Right atrium auricular region (tissue), 2 donors: ENCODE measurements around the gene TMEM255A. TPM values are rescaled to one million over a fixed set of nuclear protein-coding genes. Genes with fewer than 3 reads are reported as not detected.

ENCODE experiments used
- DNase-seq: peaks from one replicate; pipeline ENCODE4 v3.0.0-alpha.2; 2019; ENCODE audit warnings: low spot score
- H3K27ac ChIP-seq, 2 donors: fragments of 200-600 bp; sonication (generic); 1 replicate in 1 of 2; 2 replicates in 1 of 2; pipeline ENCODE4 v1.5.1; 2016 to 2019
- H3K27me3 ChIP-seq, 2 donors: fragments of 200-600 bp; sonication (generic); one replicate each; pipeline versions ENCODE4 v1.5.1 to v1.6.0; 2017 to 2019
- H3K36me3 ChIP-seq: fragments of 200-600 bp; sonication (generic); one replicate; pipeline ENCODE4 v1.5.1; 2016
- H3K4me1 ChIP-seq, 2 donors: fragments of 200-600 bp; sonication (generic); one replicate each; pipeline versions ENCODE4 v1.5.1 to v1.6.0; 2017 to 2019
- H3K4me3 ChIP-seq, 2 donors: fragments of 200-600 bp; sonication (generic); 1 replicate in 1 of 2; 2 replicates in 1 of 2; pipeline ENCODE4 v1.5.1; 2017 to 2019; ENCODE audit warnings: mild to moderate bottlenecking in 1 of 2, moderate library complexity in 1 of 2
- H3K9me3 ChIP-seq, 2 donors: fragments of 200-600 bp; sonication (generic); one replicate each; pipeline ENCODE4 v1.5.1; 2019
- CTCF ChIP-seq, 2 donors: fragments of 200-600 bp; sonication (generic); IDR thresholded peaks; one replicate each; pipeline ENCODE4 v1.5.1; 2019; ENCODE audit warnings: antibody characterized with exemption in 2 of 2
- total RNA-seq, 2 donors: library from RNA; depleted of rRNA; stranded (reverse); fragments of >200 nt; gene quantifications; one replicate each; pipeline ENCODE4 v1.1.0, GENCODE V29; 2016

The TMEM255A gene
- total RNA-seq, 2 donors from 2014 or later = 0.70 to 0.79 TPM

GRCh38 chrX:120304256-120304655, 7.0 kb downstream of the TMEM255A start:
- Histone ChIP-seq H3K9me3 (no peaks in the 10 kb centered on the region), H3K4me3 (no peak overlapping the region), H3K27ac (no peak overlapping the region), H3K4me1 (peaks cover 0 to 7% of the 10 kb centered on the region in 2 donors), H3K36me3 (no peaks in the 10 kb centered on the region), H3K27me3 (peaks cover 0 to 2% of the 10 kb centered on the region in 2 donors)
- DNase-seq = no peak
- TF ChIP-seq CTCF (IDR thresholded peaks at IDR 0.05) = no peak

- no peak overlapping the region for H3K4me3 ChIP-seq
- no peaks in the 10 kb centered on the region for H3K9me3 ChIP-seq
- H3K36me3 ChIP-seq = no peaks in the 10 kb centered on the region
- H3K27ac ChIP-seq = no peak overlapping the region
- DNase-seq = no peak
- no peaks in the 10 kb centered on the region for H3K4me1 ChIP-seq
- H3K27me3 ChIP-seq = no peaks in the 10 kb centered on the region
- TF ChIP-seq CTCF (IDR thresholded peaks at IDR 0.05) = no peak
These were observed 8.8 kb downstream of the TMEM255A start for GRCh38 chrX:120302434-120302833.

- no peak overlapping the region for H3K4me3 ChIP-seq
- no peaks in the 10 kb centered on the region for H3K36me3 ChIP-seq
- no peak for TF ChIP-seq CTCF (IDR thresholded peaks at IDR 0.05)
- H3K9me3 ChIP-seq = no peaks in the 10 kb centered on the region
- no peaks in the 10 kb centered on the region for H3K27me3 ChIP-seq
- no peaks in the 10 kb centered on the region for H3K4me1 ChIP-seq
- no peak for DNase-seq
- no peak overlapping the region for H3K27ac ChIP-seq
These were observed 9.3 kb downstream of the TMEM255A start for GRCh38 chrX:120301960-120302359.

DNA sequence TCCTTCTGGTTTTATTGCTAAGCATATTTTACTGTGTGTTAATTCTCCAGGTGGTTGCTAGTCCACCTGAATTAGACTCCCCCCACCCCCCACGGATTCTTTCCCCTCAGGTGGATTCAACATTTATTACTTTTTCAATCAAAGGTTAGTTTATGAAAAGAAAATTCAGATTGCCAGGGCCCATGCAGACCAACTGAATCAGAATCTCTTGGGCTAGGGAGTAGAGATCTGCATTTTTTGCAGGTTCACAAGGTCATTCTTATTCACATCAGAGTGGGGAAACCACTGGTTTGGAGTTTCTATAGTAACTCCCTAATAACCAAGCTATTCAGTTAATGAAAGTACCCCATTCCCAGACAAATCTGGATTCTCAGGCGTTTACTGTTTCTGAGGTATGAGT, 9.8 kb downstream of the TMEM255A start:
- Histone ChIP-seq H3K27me3 (no peaks in the 10 kb centered on the region), H3K36me3 (no peaks in the 10 kb centered on the region), H3K27ac (no peak overlapping the region), H3K4me1 (no peaks in the 10 kb centered on the region), H3K4me3 (no peak overlapping the region), H3K9me3 (no peaks in the 10 kb centered on the region)
- no peak for TF ChIP-seq CTCF (IDR thresholded peaks at IDR 0.05)
- no peak for DNase-seq

DNA sequence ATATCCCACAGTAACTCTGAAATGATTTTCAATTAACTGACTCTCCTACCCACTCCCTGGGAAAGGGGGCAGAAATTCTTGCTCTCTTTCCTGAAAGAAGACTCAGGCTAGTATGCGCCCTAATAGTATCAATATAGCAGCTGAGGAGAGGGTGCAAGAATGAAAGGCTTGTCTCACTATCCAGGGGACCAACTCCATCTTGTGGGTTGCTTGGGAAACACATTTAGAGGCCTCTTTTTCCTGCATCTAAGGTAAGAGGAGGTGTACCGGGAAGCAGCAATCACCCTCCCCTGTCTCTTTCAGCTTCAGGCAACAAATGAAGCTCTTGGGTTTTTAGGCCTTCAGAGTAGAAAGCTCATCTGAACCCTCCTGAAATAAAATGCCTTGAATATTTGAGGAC, 11.3 kb downstream of the TMEM255A start:
- no peak for DNase-seq
- Histone ChIP-seq H3K27me3 (no peaks in the 10 kb centered on the region), H3K4me1 (no peaks in the 10 kb centered on the region), H3K27ac (no peak overlapping the region), H3K36me3 (no peaks in the 10 kb centered on the region), H3K9me3 (no peaks in the 10 kb centered on the region), H3K4me3 (no peak overlapping the region)
- TF ChIP-seq CTCF (IDR thresholded peaks at IDR 0.05) = peak in 1 of 2 donors; percentile 17

GRCh38 chrX:120297923-120298322, 13.3 kb downstream of the TMEM255A start:
- no peak for TF ChIP-seq CTCF (IDR thresholded peaks at IDR 0.05)
- H3K27me3 ChIP-seq = no peaks in the 10 kb centered on the region
- H3K4me3 ChIP-seq = no peak overlapping the region
- DNase-seq = no peak
- no peaks in the 10 kb centered on the region for H3K9me3 ChIP-seq
- no peak overlapping the region for H3K27ac ChIP-seq
- H3K36me3 ChIP-seq = no peaks in the 10 kb centered on the region
- no peaks in the 10 kb centered on the region for H3K4me1 ChIP-seq
